Measurements from ENCODE around the gene ZNG1B.
"Not testable (repeated sequence)": the region's sequence is repeated elsewhere in the genome, so short reads cannot be mapped to it uniquely, and the experiment has no call there.

ZNG1B gene

GRCh38 chr2:113437508-113438465 is at the start of gene ZNG1B:
Gene ZNG1B, plus strand, starts transcription at chr2:113437691. Its CDS starts 178 bp downstream, at chr2:113437869.
- DNase-seq (ENCODE audit: low read depth): not testable (repeated sequence)
- H3K4me3 ChIP-seq (ENCODE audit: low read length): peak within 1 kb of the TSS; percentile 56

- peak; percentile 76 for TF ChIP-seq CTCF (conservative IDR thresholded peaks at IDR 0.05; ENCODE audit: low read depth, low read length)
- DNase-seq (ENCODE audit: low read depth): peak; percentile 19
- H3K4me3 ChIP-seq (ENCODE audit: low read length): no peak overlapping the region
These were observed 47.2 kb upstream of the ZNG1B start for GRCh38 chr2:113390124-113390849.

GRCh38 chr2:113391073-113391472 is 46.4 kb upstream of the ZNG1B start:
- no peak for TF ChIP-seq CTCF (conservative IDR thresholded peaks at IDR 0.05; ENCODE audit: low read depth, low read length)
- no peak for DNase-seq (ENCODE audit: low read depth)
- H3K4me3 ChIP-seq (ENCODE audit: low read length): no peak overlapping the region

- no peak for TF ChIP-seq CTCF (conservative IDR thresholded peaks at IDR 0.05; ENCODE audit: low read depth, low read length)
- no peak overlapping the region for H3K4me3 ChIP-seq (ENCODE audit: low read length)
- no peak for DNase-seq (ENCODE audit: low read depth)
These were observed 31.4 kb upstream of the ZNG1B start for GRCh38 chr2:113406114-113406513.

- no peak overlapping the region for H3K4me3 ChIP-seq (ENCODE audit: low read length)
- peak; percentile 65 for TF ChIP-seq CTCF (conservative IDR thresholded peaks at IDR 0.05; ENCODE audit: low read depth, low read length)
- DNase-seq (ENCODE audit: low read depth): peak; percentile 6
These were observed 29.9 kb upstream of the ZNG1B start for GRCh38 chr2:113407446-113408099.

- DNase-seq (ENCODE audit: low read depth); H3K4me3 ChIP-seq (ENCODE audit: low read length): not testable (repeated sequence)
These were observed 25.7 kb upstream of the ZNG1B start for GRCh38 chr2:113411725-113412352.

- H3K4me3 ChIP-seq (ENCODE audit: low read length); DNase-seq (ENCODE audit: low read depth): not testable (repeated sequence)
These were observed 24.7 kb upstream of the ZNG1B start for GRCh38 chr2:113412774-113413173.

GRCh38 chr2:113431773-113432172 is 5.7 kb upstream of the ZNG1B start:
- DNase-seq (ENCODE audit: low read depth); H3K4me3 ChIP-seq (ENCODE audit: low read length): not testable (repeated sequence)

GRCh38 chr2:113433468-113433867 is 4.0 kb upstream of the ZNG1B start:
- DNase-seq (ENCODE audit: low read depth): not testable (repeated sequence)

GRCh38 chr2:113465770-113466169 is 28.3 kb downstream of the ZNG1B start:
- H3K4me3 ChIP-seq (ENCODE audit: low read length); DNase-seq (ENCODE audit: low read depth): not testable (repeated sequence)

More at GRCh38 chr2:113433468-113433867, 4.0 kb upstream of the ZNG1B start:
- not testable (repeated sequence) for H3K4me3 ChIP-seq (ENCODE audit: low read length)

GRCh38 chr2:113476688-113477368 is 39.3 kb downstream of the ZNG1B start:
- not testable (repeated sequence) for DNase-seq (ENCODE audit: low read depth); H3K4me3 ChIP-seq (ENCODE audit: low read length)

GRCh38 chr2:113496527-113496926 is 59.0 kb downstream of the ZNG1B start:
- H3K4me3 ChIP-seq (ENCODE audit: low read length); DNase-seq (ENCODE audit: low read depth): not testable (repeated sequence)

- not testable (repeated sequence) for DNase-seq (ENCODE audit: low read depth); H3K4me3 ChIP-seq (ENCODE audit: low read length)
These were observed 60.9 kb downstream of the ZNG1B start, which contains the start of gene FOXD4L1 for GRCh38 chr2:113498365-113498764. Gene FOXD4L1, plus strand, starts transcription at chr2:113498665. Its CDS starts 592 bp downstream, at chr2:113499257.

All from retinal pigment epithelial cell (primary cell).